ENCODE results near the gene ADAT1. TPM values are rescaled to one million over a fixed set of nuclear protein-coding genes. Genes with fewer than 3 reads are reported as not detected.
A peak's percentile ranks its signal among the peaks of the same experiment; 100 is the strongest.

The ADAT1 gene
- total and polyA plus RNA-seq, 2 of the 13 experiments (the other 11 are each of a cell fraction or from before 2014, with no cell fraction given): 18.4 to 40.8 TPM

DNA sequence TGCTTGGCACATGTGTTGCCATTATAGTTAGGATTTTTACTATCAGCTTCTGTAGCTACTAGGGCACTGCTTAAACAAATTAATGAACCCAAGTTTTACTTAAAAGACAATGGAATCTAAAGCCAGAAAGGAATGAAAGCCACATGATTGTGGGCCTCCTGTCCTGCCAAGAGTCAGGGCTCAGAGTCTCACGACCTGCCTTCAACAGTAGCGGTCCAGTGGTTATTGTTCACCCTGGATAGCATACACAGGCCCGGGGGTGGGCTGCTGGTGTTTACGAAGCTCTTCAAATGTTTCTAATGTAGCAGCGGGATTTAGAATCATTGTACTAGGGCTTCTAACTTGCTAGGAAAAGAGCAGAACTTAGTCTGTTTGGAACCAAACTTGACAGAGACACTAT is 49.1 kb downstream of the ADAT1 start (continued):
- TF ChIP-seq, protein P1, sequence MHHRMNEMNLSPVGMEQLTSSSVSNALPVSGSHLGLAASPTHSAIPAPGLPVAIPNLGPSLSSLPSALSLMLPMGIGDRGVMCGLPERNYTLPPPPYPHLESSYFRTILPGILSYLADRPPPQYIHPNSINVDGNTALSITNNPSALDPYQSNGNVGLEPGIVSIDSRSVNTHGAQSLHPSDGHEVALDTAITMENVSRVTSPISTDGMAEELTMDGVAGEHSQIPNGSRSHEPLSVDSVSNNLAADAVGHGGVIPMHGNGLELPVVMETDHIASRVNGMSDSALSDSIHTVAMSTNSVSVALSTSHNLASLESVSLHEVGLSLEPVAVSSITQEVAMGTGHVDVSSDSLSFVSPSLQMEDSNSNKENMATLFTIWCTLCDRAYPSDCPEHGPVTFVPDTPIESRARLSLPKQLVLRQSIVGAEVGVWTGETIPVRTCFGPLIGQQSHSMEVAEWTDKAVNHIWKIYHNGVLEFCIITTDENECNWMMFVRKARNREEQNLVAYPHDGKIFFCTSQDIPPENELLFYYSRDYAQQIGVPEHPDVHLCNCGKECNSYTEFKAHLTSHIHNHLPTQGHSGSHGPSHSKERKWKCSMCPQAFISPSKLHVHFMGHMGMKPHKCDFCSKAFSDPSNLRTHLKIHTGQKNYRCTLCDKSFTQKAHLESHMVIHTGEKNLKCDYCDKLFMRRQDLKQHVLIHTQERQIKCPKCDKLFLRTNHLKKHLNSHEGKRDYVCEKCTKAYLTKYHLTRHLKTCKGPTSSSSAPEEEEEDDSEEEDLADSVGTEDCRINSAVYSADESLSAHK (CRISPR knock-in tag; IDR thresholded peaks at IDR 0.05; ENCODE audit: borderline replicate concordance): no peak
- TF ChIP-seq STAG1 (CRISPR knock-in tag; IDR thresholded peaks at IDR 0.05) (no peak), TBX3 (IDR thresholded peaks at IDR 0.05; ENCODE audit: borderline replicate concordance) (no peak), SIX1 (CRISPR knock-in tag; IDR thresholded peaks at IDR 0.05; ENCODE audit: borderline replicate concordance) (no peak)

DNA sequence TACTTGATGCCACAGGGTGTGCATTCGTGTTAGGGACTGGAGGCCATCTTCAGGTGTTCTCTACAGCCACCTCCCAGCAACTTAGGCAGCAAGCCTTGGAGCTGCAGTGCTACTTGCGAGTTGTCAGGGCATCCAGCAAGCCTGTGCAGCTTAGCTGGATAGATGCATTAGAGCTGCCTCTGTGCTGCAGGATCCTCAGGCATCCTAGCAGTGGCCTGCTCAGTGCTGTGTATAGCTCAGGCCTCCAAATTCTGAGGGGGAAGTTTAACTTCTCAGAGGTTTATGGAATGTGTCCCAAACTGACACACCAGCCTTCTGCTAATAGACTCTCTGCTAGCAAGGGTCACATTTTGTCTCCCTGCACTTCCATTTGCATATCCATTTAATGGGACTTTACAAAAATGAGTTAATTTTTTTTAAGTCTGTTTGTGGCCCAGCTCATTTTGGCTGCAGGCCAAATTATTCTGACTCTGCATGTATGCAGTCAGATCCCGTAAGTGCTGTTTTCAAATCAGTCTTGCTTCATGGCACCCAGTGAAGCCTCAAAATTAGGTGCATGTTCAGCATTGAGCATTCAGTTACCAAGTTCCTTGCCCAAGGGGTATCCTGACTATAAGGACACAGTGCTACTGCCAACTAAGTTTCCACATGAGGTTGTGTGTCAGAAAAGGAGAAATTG is 50.1 kb downstream of the ADAT1 start:
- FAIRE-seq (no peak), ATAC-seq (no peak), DNase-seq (ENCODE audit: low spot score) (no peak)
- H2AFZ ChIP-seq (ENCODE audit: low read length): no peak overlapping the region
- H3K9me3 ChIP-seq (ENCODE audit: low read length): no peaks in the 10 kb centered on the region
- H3K9ac ChIP-seq (ENCODE audit: insufficient read depth, low read depth, low read length): no peak overlapping the region
- H3K36me3 ChIP-seq (replicated peaks in 1 of 2; ENCODE audit: control insufficient read depth in 1 of 2, insufficient read depth in 2 of 2, low read length in 2 of 2): peaks cover 25 to 84% of the 10 kb centered on the region in 2 experiments
- WGBS (ENCODE audit: low lambda C conversion rate): 98% methylated on average over 3 of the region's 3 CpGs
- peaks cover 3% of the 10 kb centered on the region; the same call in 1 of the 2 replicates for H3K4me1 ChIP-seq (ENCODE audit: insufficient read depth, low read length)
- in situ Hi-C loops (cut with HindIII; ENCODE audit: extremely low pct_ligation_motif_present, low pct_unique_long_range_greater_than_20kb): no loop called here
- ChIA-PET CTCF (ENCODE audit: low intra/inter-chr PET ratio, low total read pairs) (no interaction called here), POLR2A (no interaction called here)
- intact Hi-C loops (cut with micrococcal nuclease; ENCODE audit: unreplicated experiment): no loop called here
- no peaks in the 10 kb centered on the region for H4K20me1 ChIP-seq (ENCODE audit: insufficient read depth, low read length)
- no peaks in the 10 kb centered on the region for H3K27me3 ChIP-seq (ENCODE audit: control insufficient read depth in 1 of 2, insufficient read depth in 2 of 2, low read length in 2 of 2)
- H3K4me3 ChIP-seq (replicated peaks in 1 of 3; ENCODE audit: insufficient read depth in 1 of 3, low read depth in 2 of 3, low read length in 3 of 3): no peak overlapping the region
- no peak overlapping the region for H3K27ac ChIP-seq (ENCODE audit: extremely low read length, insufficient read depth, low read length)
- TF ChIP-seq, protein P2, sequence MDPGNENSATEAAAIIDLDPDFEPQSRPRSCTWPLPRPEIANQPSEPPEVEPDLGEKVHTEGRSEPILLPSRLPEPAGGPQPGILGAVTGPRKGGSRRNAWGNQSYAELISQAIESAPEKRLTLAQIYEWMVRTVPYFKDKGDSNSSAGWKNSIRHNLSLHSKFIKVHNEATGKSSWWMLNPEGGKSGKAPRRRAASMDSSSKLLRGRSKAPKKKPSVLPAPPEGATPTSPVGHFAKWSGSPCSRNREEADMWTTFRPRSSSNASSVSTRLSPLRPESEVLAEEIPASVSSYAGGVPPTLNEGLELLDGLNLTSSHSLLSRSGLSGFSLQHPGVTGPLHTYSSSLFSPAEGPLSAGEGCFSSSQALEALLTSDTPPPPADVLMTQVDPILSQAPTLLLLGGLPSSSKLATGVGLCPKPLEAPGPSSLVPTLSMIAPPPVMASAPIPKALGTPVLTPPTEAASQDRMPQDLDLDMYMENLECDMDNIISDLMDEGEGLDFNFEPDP (CRISPR knock-in tag; conservative IDR thresholded peaks at IDR 0.05): 0 out of 2 replicates have a peak, but pooled peaks have one; percentile 52
- TF ChIP-seq, protein P3, sequence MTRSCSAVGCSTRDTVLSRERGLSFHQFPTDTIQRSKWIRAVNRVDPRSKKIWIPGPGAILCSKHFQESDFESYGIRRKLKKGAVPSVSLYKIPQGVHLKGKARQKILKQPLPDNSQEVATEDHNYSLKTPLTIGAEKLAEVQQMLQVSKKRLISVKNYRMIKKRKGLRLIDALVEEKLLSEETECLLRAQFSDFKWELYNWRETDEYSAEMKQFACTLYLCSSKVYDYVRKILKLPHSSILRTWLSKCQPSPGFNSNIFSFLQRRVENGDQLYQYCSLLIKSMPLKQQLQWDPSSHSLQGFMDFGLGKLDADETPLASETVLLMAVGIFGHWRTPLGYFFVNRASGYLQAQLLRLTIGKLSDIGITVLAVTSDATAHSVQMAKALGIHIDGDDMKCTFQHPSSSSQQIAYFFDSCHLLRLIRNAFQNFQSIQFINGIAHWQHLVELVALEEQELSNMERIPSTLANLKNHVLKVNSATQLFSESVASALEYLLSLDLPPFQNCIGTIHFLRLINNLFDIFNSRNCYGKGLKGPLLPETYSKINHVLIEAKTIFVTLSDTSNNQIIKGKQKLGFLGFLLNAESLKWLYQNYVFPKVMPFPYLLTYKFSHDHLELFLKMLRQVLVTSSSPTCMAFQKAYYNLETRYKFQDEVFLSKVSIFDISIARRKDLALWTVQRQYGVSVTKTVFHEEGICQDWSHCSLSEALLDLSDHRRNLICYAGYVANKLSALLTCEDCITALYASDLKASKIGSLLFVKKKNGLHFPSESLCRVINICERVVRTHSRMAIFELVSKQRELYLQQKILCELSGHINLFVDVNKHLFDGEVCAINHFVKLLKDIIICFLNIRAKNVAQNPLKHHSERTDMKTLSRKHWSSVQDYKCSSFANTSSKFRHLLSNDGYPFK (CRISPR knock-in tag; IDR thresholded peaks at IDR 0.05; ENCODE audit: borderline replicate concordance): no peak
- H3K4me2 ChIP-seq (ENCODE audit: low read depth, low read length): no peak overlapping the region
- no peaks in the 10 kb centered on the region for H3K79me2 ChIP-seq (ENCODE audit: insufficient read depth, low read length)
- no TSS peak for BruUV-seq (replicated peaks)
